ENCODE measurements around the gene FLNC. TPM values are rescaled to one million over a fixed set of nuclear protein-coding genes. Genes with fewer than 3 reads are reported as not detected.

The FLNC gene
- total and polyA plus RNA-seq, 2 of the 4 experiments (the other 2 are of a cell fraction): 116 to 154 TPM

DNA sequence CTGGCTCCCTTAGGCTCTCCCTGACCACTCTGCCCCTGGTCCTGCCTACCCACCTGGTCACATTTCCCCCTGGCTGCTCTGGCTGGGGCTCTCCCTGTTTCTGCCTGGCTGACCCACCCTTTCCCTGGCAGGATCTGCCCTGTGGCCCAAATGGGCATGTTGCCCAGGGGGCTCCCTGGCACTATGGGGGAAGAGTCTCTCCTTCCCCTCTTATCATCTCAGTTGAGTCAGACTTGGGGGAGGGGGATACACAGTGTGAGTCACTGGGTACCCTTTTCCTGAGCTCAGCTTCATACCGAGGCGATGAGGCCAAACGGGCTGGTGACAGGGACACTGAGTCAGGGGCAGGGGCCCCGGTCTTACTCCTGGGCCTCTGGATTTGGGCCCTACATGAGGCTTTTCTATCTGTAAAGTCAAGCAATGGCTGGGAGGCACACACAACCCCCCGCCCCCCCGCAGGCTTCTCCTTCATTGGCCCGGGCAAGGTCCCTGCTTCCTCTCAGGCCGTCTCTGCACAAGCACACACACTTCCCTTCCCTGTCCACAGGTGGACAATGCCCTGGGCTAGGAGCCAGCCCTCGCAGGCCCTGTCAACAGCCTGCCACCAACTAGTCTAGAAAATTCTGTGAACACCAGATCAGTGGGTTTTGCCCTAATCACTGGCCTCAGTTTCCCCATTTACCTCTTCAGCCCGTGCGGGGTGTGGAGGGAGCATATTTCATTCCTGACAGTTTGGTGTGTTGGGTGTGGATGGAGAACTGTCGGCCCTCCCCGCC is 627 bp upstream of the FLNC start:
- Histone ChIP-seq H3K56ac (ENCODE audit: extremely low read depth, insufficient read depth, low read length) (peak overlapping the region; percentile 77; the same call in 1 of the 2 replicates), H2AFZ (replicated peaks; ENCODE audit: low read length, poor library complexity) (peak overlapping the region; percentile 89), H3K18ac (ENCODE audit: low read depth, low read length) (peak overlapping the region; percentile 58), H3K27ac (ENCODE audit: insufficient read depth, low read length) (peak overlapping the region; percentile 74), H2AK5ac (ENCODE audit: low read depth, low read length) (peak overlapping the region; percentile 98), H3K4me2 (ENCODE audit: low read depth, low read length) (peak overlapping the region; percentile 64), H3K27me3 (ENCODE audit: control insufficient read depth, insufficient read depth, low read length) (no peaks in the 10 kb centered on the region), H4K20me1 (ENCODE audit: insufficient read depth, low read length) (peaks cover 55% of the 10 kb centered on the region), H2BK120ac (ENCODE audit: low read depth, low read length) (peak overlapping the region; percentile 92), H2BK20ac (ENCODE audit: low read depth, low read length) (peak overlapping the region; percentile 97), H3K4me1 (ENCODE audit: control insufficient read depth, insufficient read depth, low read length) (peaks cover 34% of the 10 kb centered on the region), H3K36me3 (ENCODE audit: control insufficient read depth, insufficient read depth, low read length) (no peaks in the 10 kb centered on the region), H3K9me3 (ENCODE audit: control insufficient read depth, insufficient read depth, low read length) (no peaks in the 10 kb centered on the region), H3K79me1 (ENCODE audit: low read depth in 1 of 2, low read length in 2 of 2) (peaks cover under 1 to 42% of the 10 kb centered on the region in 2 experiments; a peak in 3 of 4 replicates), H2BK15ac (ENCODE audit: low read depth, low read length) (peak overlapping the region; percentile 83; the same call in 2 of the 3 replicates), H3K23ac (ENCODE audit: low read depth, low read length) (peak overlapping the region; percentile 79), H3K4me3 (ENCODE audit: insufficient read depth, low read depth, low read length) (0 out of 2 replicates have a peak overlapping the region, but pooled peaks have one; percentile 3), H2BK5ac (ENCODE audit: low read depth, low read length, poor library complexity, severe bottlenecking) (peak overlapping the region; percentile 96), H2AK9ac (replicated peaks; ENCODE audit: low read depth, low read length, poor library complexity) (peak overlapping the region; percentile 93), H4K8ac (ENCODE audit: low read depth in 2 of 2, low read length in 2 of 2) (peak overlapping the region; percentile 85 to 96), H3K4ac (ENCODE audit: low read depth, low read length) (peak overlapping the region; percentile 93), H3K9me1 (ENCODE audit: insufficient read depth, low read length) (peaks cover 11% of the 10 kb centered on the region), H4K5ac (ENCODE audit: low read depth, low read length) (peak overlapping the region; percentile 66), H3K9ac (ENCODE audit: low read depth, low read length) (peak overlapping the region; percentile 17; the same call in 1 of the 2 replicates), H3K14ac (replicated peaks; ENCODE audit: low read depth, low read length) (peak overlapping the region; percentile 86), H4K91ac (ENCODE audit: insufficient read depth, low read depth, low read length) (peak overlapping the region; percentile 97)
- ChIA-PET POLR2A (ENCODE audit: unreplicated experiment) (no interaction called here), CTCF (interaction anchor here (0.6 kb wide), 1 partner anchor 339 kb away, joined by 3 read pairs; no protein-coding TSS in a partner anchor)
- WGBS, 2 experiments (ENCODE audit: extremely low coverage in 2 of 2, insufficient read length in 1 of 2): 13% methylated on average over 3 of the region's 13 CpGs; no CpG with 5 or more reads in 1 of the 2 experiments
- ATAC-seq (ENCODE audit: low read depth) (no peak), DNase-seq (peak; percentile 84)
- no TSS peak for BruUV-seq (replicated peaks)
- in situ Hi-C loops (cut with MboI; ENCODE audit: low sequenced_read_pairs): no loop called here
- intact Hi-C loops (cut with micrococcal nuclease): loop anchor here (2.0 to 5.0 kb wide), 3 partner anchors 37 to 87 kb away; partner anchors contain the start of gene CCDC136
- dilution Hi-C loops (cut with HindIII; ENCODE audit: low sequenced_read_pairs, unreplicated experiment): no loop called here
- TF ChIP-seq RAD21 (IDR thresholded peaks at IDR 0.05; ENCODE audit: low read length) (0 out of 2 replicates have a peak, but pooled peaks have one; percentile 1), FOS (IDR thresholded peaks at IDR 0.05; ENCODE audit: low read depth, low read length) (peak; percentile 94), MAFK (IDR thresholded peaks at IDR 0.05; ENCODE audit: low read depth, low read length) (peak; percentile 59; the same call in 1 of the 2 replicates), SMC3 (IDR thresholded peaks at IDR 0.05; ENCODE audit: low read depth, low read length) (no peak), CTCF (conservative IDR thresholded peaks at IDR 0.05; ENCODE audit: low read depth, low read length) (no peak), NFE2L2 (IDR thresholded peaks at IDR 0.05; ENCODE audit: low read depth, low read length) (no peak), ELK1 (IDR thresholded peaks at IDR 0.05; ENCODE audit: borderline replicate concordance, low read depth, low read length) (no peak), CHD1 (IDR thresholded peaks at IDR 0.05; ENCODE audit: low read depth, low read length) (no peak), USF2 (IDR thresholded peaks at IDR 0.05; ENCODE audit: low read depth, low read length) (no peak), POLR2A (IDR thresholded peaks at IDR 0.05; ENCODE audit: low read depth, low read length) (no peak), RCOR1 (IDR thresholded peaks at IDR 0.05; ENCODE audit: insufficient replicate concordance, low read length) (peak; percentile 44), BHLHE40 (IDR thresholded peaks at IDR 0.05; ENCODE audit: low read depth, low read length) (0 out of 2 replicates have a peak, but pooled peaks have one; percentile 31), CEBPB (IDR thresholded peaks at IDR 0.05; ENCODE audit: low read depth, low read length) (0 out of 2 replicates have a peak, but pooled peaks have one; percentile 18), RFX5 (IDR thresholded peaks at IDR 0.05; ENCODE audit: low read depth, low read length) (no peak)

Data from IMR-90 (cell line).